ENCODE measurements around the gene GORAB.
A peak's percentile ranks its signal among the peaks of the same experiment; 100 is the strongest.

Gene GORAB

GRCh38 chr1:170568197-170568596 is 36.2 kb downstream of the GORAB start:
- Histone ChIP-seq H3K9me3 (ENCODE audit: low read length) (no peaks in the 10 kb centered on the region), H3K4me1 (ENCODE audit: insufficient read depth, low read length) (peaks cover 4% of the 10 kb centered on the region), H3K27me3 (ENCODE audit: control insufficient read depth in 1 of 2, insufficient read depth in 2 of 2, low read length in 2 of 2) (no peaks in the 10 kb centered on the region), H3K4me3 (ENCODE audit: low read depth in 1 of 2, low read length in 2 of 2) (no peak overlapping the region), H3K27ac (ENCODE audit: low read depth, low read length) (no peak overlapping the region), H3K36me3 (ENCODE audit: insufficient read depth, low read length) (no peaks in the 10 kb centered on the region), H3K9ac (ENCODE audit: low read length) (no peak overlapping the region)

DNA sequence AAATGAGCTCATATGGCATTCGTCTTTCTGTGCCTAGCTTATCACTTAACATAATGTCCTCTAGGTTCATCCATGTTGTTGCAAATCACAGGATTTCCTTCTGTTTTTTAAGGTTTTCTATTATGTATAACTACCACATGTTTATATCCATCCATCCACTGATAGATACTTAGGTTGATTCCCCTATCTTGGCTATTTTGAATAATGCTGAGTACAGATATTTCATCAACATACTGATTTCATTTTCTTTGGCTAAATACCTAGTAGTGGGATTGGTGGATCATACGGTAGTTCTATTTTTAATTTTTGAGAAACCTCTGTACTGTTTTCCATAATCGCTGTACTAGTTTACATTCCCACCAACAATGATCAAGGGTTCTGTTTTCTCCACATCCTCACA is 45.0 kb downstream of the GORAB start:
- H3K9me3 ChIP-seq (ENCODE audit: low read length), result no peaks in the 10 kb centered on the region
- H3K27me3 ChIP-seq (ENCODE audit: control insufficient read depth in 1 of 2, insufficient read depth in 2 of 2, low read length in 2 of 2), result no peaks in the 10 kb centered on the region
- H3K27ac ChIP-seq (ENCODE audit: low read depth, low read length), result no peak overlapping the region
- H3K4me1 ChIP-seq (ENCODE audit: insufficient read depth, low read length), result no peaks in the 10 kb centered on the region
- no peak overlapping the region for H3K4me3 ChIP-seq (ENCODE audit: low read depth in 1 of 2, low read length in 2 of 2)
- H3K36me3 ChIP-seq (ENCODE audit: insufficient read depth, low read length), result no peaks in the 10 kb centered on the region
- H3K9ac ChIP-seq (ENCODE audit: low read length), result no peak overlapping the region

DNA sequence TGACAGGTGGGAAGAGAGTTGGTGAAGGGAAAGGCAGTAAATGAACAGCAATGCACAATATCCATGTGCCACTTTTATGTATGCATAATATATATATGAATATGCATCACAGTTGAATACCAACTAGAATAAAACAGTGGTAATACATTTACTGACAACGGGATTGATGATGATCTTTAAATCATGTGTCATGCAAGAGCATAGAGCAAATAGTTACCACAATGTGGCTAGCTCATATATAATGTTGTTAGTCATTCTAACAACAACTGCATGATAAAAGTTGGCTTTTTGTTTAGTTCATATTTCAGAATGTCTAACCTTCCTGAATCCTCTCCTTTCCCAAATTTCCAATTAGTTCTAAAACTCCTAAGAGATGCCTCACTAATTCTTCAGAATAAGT is 46.4 kb downstream of the GORAB start:
- H3K27ac ChIP-seq (ENCODE audit: low read depth, low read length), result no peak overlapping the region
- no peak overlapping the region for H3K9ac ChIP-seq (ENCODE audit: low read length)
- H3K27me3 ChIP-seq (ENCODE audit: control insufficient read depth in 1 of 2, insufficient read depth in 2 of 2, low read length in 2 of 2), result no peaks in the 10 kb centered on the region
- no peak overlapping the region for H3K4me3 ChIP-seq (ENCODE audit: low read depth in 1 of 2, low read length in 2 of 2)
- no peaks in the 10 kb centered on the region for H3K36me3 ChIP-seq (ENCODE audit: insufficient read depth, low read length)
- H3K4me1 ChIP-seq (ENCODE audit: insufficient read depth, low read length), result no peaks in the 10 kb centered on the region
- H3K9me3 ChIP-seq (ENCODE audit: low read length), result no peaks in the 10 kb centered on the region

DNA sequence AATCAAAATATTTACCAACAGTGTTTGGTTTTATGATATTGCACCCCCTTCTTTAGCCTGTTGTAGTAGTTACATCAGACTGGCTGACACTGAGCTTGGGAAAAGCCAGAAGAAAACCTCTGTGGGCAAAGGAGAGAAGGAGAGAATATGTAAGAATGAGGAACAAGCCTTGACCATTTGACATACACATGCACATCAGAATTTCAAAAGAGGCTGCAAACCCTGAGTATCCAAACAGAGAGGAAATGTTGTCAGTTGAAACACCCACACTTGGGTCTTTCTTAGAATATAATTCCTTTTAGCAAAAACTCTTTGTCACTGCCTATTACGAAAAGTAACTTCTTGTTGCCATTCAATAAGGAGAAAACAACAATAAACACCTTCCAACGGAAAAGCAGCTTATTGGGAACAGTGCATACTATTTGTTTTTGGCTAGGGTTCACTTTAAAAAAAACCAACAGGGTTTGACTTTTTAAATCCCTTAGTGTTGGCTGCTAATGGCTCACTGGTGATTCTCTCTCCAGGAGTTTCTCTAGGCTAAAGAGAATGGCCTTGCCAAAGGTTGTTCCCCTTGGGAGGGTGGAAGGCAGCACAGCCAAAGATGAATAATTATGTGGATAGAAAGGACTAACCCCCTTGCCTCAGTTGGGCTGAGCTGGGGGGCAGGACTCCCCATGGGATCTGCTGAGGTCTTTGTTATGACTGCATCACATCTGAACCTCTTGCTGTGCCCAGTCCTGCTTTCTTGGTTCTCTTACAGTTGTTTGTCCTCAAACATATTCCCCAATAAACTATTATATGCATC is 48.9 kb downstream of the GORAB start:
- no peak overlapping the region for H3K4me3 ChIP-seq (ENCODE audit: low read depth in 1 of 2, low read length in 2 of 2)
- H3K9me3 ChIP-seq (ENCODE audit: low read length), result no peaks in the 10 kb centered on the region
- H3K36me3 ChIP-seq (ENCODE audit: insufficient read depth, low read length), result no peaks in the 10 kb centered on the region
- H3K27ac ChIP-seq (ENCODE audit: low read depth, low read length), result no peak overlapping the region
- no peaks in the 10 kb centered on the region for H3K27me3 ChIP-seq (ENCODE audit: control insufficient read depth in 1 of 2, insufficient read depth in 2 of 2, low read length in 2 of 2)
- H3K4me1 ChIP-seq (ENCODE audit: insufficient read depth, low read length), result no peaks in the 10 kb centered on the region
- H3K9ac ChIP-seq (ENCODE audit: low read length), result no peak overlapping the region

- no peaks in the 10 kb centered on the region for H3K9me3 ChIP-seq (ENCODE audit: low read length)
- H3K4me1 ChIP-seq (ENCODE audit: insufficient read depth, low read length), result no peaks in the 10 kb centered on the region
- H3K27me3 ChIP-seq (ENCODE audit: control insufficient read depth in 1 of 2, insufficient read depth in 2 of 2, low read length in 2 of 2), result no peaks in the 10 kb centered on the region
Measured at GRCh38 chr1:170583186-170583585, 51.2 kb downstream of the GORAB start.

DNA sequence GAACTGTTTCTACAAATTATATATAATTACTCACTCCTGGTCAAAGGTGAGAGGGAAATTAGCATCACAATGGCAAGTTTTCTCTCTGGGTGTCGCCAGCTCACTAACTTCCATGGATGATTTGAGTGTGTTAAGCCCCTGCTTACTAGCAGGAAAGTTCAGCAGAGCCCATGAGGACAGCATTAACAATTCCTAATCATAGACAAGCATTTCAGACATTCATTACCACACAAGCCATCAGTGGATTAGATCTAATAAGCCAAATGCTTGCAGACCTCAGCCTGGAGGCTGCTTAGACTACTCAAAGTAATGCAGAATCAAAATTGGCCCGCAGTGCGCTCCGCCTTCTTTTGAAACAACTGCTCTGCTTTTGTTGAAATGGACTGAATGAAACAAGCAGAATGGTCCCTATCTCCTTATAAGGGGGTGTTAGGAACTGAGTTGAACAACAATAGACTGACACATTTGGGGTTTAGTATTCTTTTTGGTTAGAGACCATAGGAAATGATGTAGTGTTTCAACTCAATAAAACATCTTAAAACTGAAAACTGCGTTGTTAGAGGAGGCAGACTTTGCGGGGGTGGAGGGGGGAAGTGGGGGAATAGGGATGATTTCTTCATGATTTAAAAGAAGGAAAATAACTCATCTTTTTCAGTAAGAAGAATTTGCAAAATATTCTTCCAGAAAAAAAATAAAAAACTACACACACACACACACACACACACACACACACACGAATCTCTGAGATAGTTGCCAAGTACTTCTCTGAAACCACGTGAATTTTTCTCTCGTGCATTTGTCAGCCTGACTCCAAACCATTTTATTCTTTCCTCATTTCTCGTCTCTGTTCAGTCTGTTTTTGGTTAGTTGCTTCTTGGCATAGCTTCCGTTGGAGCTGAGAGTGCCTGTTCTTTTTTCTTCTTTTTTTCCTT is 54.6 kb downstream of the GORAB start:
- no peak overlapping the region for H3K27ac ChIP-seq (ENCODE audit: low read depth, low read length)
- H3K9ac ChIP-seq (ENCODE audit: low read length), result no peak overlapping the region
- H3K36me3 ChIP-seq (ENCODE audit: insufficient read depth, low read length), result no peaks in the 10 kb centered on the region
- H3K4me1 ChIP-seq (ENCODE audit: insufficient read depth, low read length), result no peaks in the 10 kb centered on the region
- H3K9me3 ChIP-seq (ENCODE audit: low read length), result no peaks in the 10 kb centered on the region
- no peaks in the 10 kb centered on the region for H3K27me3 ChIP-seq (ENCODE audit: control insufficient read depth in 1 of 2, insufficient read depth in 2 of 2, low read length in 2 of 2)
- H3K4me3 ChIP-seq (ENCODE audit: low read depth in 1 of 2, low read length in 2 of 2), result no peak overlapping the region

More at GRCh38 chr1:170583186-170583585, 51.2 kb downstream of the GORAB start:
- Histone ChIP-seq H3K27ac (ENCODE audit: low read depth, low read length) (no peak overlapping the region), H3K36me3 (ENCODE audit: insufficient read depth, low read length) (no peaks in the 10 kb centered on the region), H3K4me3 (ENCODE audit: low read depth in 1 of 2, low read length in 2 of 2) (no peak overlapping the region), H3K9ac (ENCODE audit: low read length) (no peak overlapping the region)

DNA sequence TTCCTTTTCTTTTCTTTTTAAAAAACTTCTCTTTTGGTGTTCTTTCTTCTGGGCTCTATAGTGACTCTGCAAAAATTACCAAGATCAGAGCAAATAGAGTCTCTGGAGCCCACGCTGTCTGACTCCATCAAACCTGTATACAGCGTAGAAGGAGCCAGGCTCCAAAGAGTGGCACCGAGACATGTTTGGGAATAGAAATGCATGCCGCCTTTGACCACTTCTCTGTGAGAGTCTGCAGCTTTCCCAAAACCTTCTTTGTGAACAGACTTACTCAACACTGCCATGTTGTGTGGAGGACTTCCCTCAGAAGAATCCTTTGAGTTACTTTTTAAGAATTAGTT is 55.3 kb downstream of the GORAB start:
- no peaks in the 10 kb centered on the region for H3K27me3 ChIP-seq (ENCODE audit: control insufficient read depth in 1 of 2, insufficient read depth in 2 of 2, low read length in 2 of 2)
- no peak overlapping the region for H3K4me3 ChIP-seq (ENCODE audit: low read depth in 1 of 2, low read length in 2 of 2)
- H3K4me1 ChIP-seq (ENCODE audit: insufficient read depth, low read length), result no peaks in the 10 kb centered on the region
- H3K9ac ChIP-seq (ENCODE audit: low read length), result no peak overlapping the region
- H3K27ac ChIP-seq (ENCODE audit: low read depth, low read length), result no peak overlapping the region
- H3K36me3 ChIP-seq (ENCODE audit: insufficient read depth, low read length), result no peaks in the 10 kb centered on the region
- H3K9me3 ChIP-seq (ENCODE audit: low read length), result no peaks in the 10 kb centered on the region

DNA sequence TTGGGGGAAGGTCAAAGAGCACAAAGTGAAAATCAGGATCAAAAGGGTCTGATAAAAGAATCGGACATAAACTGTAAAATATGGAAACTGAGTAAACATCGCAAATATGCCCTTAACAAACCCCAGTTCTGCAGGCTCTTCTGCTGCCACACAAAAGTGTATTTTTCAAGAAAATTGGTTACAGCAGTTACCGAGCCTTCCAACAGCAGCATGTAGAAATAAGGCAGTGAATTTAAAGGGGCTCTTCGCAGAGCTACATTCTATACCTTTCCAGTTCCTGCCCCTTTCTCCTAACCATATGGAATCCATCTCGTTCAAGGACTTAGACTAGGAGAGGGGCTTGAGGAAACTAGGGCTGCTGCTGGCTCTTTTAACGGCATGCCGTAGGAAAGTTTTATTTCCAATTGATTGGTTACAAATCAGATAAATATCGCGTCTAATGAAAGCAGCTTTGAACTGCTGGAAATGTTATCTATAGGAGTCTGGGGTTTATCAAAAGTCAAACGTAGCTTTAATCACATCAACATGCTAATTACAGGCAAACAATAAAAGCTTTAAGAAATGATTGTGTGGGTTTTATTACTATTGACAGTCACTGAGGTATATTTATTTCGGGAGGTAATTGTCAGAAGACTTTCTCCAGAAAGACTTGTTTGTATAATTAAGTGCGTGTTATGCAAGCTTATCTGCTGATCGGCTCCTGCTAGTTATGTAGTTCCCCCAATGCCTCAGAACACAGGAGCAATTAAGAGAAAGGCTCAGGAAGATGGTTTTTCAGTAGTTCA is 59.1 kb downstream of the GORAB start:
- Histone ChIP-seq H3K36me3 (ENCODE audit: insufficient read depth, low read length) (no peaks in the 10 kb centered on the region), H3K9ac (ENCODE audit: low read length) (no peak overlapping the region), H3K9me3 (ENCODE audit: low read length) (no peaks in the 10 kb centered on the region), H3K4me1 (ENCODE audit: insufficient read depth, low read length) (no peaks in the 10 kb centered on the region), H3K27me3 (ENCODE audit: control insufficient read depth in 1 of 2, insufficient read depth in 2 of 2, low read length in 2 of 2) (no peaks in the 10 kb centered on the region), H3K4me3 (ENCODE audit: low read depth in 1 of 2, low read length in 2 of 2) (no peak overlapping the region), H3K27ac (ENCODE audit: low read depth, low read length) (no peak overlapping the region)

DNA sequence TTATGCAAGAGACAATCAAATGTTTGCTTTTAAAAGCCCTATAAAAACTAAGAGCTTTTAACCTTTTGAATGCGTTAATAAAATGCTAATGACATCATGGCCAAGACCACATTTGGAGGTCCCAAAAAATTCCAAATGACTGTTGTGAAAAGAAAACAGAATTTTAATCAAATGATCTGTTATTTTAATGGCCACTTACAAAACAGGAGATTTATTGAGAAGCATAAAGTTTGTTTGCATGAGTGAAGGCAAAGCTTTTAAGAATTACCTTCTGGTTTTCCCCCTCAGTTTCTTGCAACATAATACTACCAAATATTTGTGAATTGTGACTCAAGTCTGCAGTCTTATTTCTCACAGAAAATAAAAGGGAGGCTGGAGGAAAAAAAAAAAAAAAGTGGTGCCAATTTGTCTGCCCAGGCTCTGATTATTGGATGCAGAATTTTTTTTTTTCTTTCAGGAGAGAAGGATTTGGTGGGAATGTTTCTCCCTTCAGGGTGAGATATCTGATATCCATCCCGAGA is 60.7 kb downstream of the GORAB start:
- H3K9me3 ChIP-seq (ENCODE audit: low read length), result no peaks in the 10 kb centered on the region
- H3K4me1 ChIP-seq (ENCODE audit: insufficient read depth, low read length), result no peaks in the 10 kb centered on the region
- H3K4me3 ChIP-seq (ENCODE audit: low read depth in 1 of 2, low read length in 2 of 2), result no peak overlapping the region
- H3K27ac ChIP-seq (ENCODE audit: low read depth, low read length), result no peak overlapping the region
- no peak overlapping the region for H3K9ac ChIP-seq (ENCODE audit: low read length)
- H3K27me3 ChIP-seq (ENCODE audit: control insufficient read depth in 1 of 2, insufficient read depth in 2 of 2, low read length in 2 of 2), result no peaks in the 10 kb centered on the region
- no peaks in the 10 kb centered on the region for H3K36me3 ChIP-seq (ENCODE audit: insufficient read depth, low read length)

- H3K4me1 ChIP-seq (ENCODE audit: insufficient read depth, low read length), result no peaks in the 10 kb centered on the region
- H3K4me3 ChIP-seq (ENCODE audit: low read depth in 1 of 2, low read length in 2 of 2), result peak overlapping the region in 1 of 2 donors; percentile 5
- no peaks in the 10 kb centered on the region for H3K36me3 ChIP-seq (ENCODE audit: insufficient read depth, low read length)
- no peak overlapping the region for H3K9ac ChIP-seq (ENCODE audit: low read length)
- no peaks in the 10 kb centered on the region for H3K9me3 ChIP-seq (ENCODE audit: low read length)
- H3K27me3 ChIP-seq (ENCODE audit: control insufficient read depth in 1 of 2, insufficient read depth in 2 of 2, low read length in 2 of 2), result no peaks in the 10 kb centered on the region
- no peak overlapping the region for H3K27ac ChIP-seq (ENCODE audit: low read depth, low read length)
Measured at GRCh38 chr1:170593173-170594011, 61.4 kb downstream of the GORAB start.

All from muscle layer of colon (tissue), 2 donors.